GF-D8 (cell line): Measurements from ENCODE around the gene PRKAR2A.
"Not testable (repeated sequence)": the region's sequence is repeated elsewhere in the genome, so short reads cannot be mapped to it uniquely, and the experiment has no call there.

Experiments used
- DNase-seq: peaks from one replicate; lab custom pipeline; 2025; lab: John Stamatoyannopoulos, UW

PRKAR2A gene

DNA sequence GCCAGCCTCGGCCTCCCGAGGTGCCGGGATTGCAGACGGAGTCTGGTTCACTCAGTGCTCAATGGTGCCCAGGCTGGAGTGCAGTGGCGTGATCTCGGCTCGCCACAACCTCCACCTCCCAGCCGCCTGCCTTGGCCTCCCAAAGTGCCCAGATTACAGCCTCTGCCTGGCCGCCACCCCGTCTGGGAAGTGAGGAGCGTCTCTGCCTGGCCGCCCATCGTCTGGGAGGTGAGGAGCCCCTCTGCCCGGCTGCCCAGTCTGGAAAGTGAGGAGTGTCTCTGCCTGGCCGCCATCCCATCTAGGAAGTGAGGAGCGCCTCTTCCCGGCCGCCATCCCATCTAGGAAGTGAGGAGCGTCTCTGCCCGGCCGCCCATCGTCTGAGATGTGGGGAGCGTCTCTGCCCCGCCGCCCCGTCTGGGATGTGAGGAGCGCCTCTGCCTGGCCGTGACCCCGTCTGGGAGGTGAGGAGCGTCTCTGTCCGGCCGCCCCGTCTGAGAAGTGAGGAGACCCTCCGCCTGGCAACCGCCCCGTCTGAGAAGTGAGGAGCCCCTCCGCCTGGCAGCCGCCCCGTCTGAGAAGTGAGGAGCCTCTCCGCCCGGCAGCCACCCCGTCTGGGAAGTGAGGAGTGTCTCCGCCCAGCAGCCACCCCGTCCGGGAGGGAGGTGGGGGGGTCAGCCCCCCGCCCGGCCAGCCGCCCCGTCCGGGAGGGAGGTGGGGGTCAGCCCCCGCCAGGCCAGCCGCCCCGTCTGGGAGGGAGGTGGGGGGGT, 113.7 kb downstream of the PRKAR2A start:
- not testable (repeated sequence) for DNase-seq

DNA sequence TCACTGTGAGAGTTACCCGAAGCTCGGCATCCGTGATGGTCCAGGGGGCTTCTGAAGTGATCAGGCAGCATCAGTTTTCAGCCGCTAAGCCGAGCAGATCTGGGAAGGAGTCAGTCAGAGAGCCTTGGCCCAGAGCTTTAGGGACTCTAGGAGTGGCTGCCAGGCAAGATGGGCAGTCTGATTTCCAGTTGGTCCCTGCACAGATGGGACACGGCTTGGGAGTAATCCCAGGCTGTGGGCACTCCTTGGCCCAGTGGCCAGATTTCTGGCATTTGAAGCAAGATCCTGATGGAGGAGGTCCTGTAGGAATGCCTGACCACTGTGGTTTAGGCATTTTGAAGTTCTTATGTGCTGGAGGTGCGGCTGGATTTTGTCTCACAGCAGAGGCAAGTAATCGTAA, 120.2 kb downstream of the PRKAR2A start:
- no peak for DNase-seq

DNA sequence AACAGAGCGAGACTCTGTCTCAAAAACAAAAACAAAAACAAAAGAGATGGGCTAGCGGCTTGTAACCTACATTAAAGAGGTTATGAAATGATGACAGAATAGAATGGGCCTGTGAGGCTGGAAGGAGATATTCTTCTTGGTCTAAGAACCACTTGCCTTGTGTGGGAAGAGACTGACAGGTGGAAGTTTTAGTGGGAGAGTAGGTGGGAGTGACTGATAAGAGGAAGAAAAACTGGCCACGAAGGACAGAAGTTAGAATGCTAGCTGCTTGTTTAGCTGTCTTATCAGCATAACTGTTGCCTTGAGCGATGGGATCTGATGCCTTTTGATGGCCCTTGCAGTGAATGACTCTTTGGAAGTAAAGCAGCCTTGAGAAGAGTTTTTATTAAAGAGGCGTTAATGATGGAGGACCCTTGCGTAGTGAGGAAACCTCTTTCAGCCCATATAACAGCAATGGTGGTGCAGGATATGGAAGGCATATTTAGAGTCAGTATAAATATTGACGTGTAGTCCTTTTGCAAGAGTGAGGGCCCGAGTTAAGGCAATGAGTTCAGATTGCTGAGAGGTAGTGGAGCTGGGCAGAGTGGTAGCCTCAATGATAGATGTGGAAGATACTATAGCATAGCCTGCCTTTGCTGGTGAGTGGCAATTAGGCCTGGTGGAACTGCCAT, 122.4 kb downstream of the PRKAR2A start:
- DNase-seq = not testable (repeated sequence)

DNA sequence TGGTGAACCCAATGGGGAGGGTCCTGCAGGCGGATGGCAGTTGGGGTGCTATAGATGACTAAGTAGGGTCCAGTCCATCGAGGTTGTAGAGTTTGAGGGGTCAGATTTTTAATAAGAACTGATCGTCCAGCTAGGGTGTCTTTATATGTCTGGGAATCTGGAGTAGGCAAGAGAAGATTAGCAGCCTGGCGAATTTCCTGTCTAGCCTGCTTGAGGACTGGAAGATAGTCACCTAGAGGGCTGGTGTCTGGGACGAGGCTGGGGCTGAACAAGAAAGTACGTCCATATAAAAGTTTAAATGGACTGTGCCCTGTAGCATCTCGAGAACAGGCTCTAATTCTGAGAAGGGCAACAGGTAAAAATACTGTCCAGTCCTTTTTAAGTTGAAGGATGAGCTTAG, 123.9 kb downstream of the PRKAR2A start:
- no peak for DNase-seq

DNA sequence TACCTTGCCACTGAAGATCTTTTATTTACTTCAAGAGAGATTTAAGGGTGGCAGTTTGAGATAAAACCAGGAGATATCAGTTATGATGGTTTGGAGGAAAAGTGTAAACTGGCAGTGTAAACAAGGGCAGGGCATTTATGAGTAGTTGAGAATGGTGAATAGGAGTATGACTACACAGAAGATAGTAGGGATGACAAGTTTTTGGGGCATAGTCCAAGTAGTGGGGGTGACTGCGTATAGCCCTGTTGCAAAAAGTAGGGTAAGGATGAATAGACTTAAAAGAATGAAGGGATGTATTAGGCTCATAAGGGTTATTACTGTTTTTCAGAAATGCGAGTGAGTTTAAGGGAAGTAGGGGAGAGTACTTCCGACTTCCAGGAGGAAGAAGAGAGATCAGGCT, 124.4 kb downstream of the PRKAR2A start:
- not testable (repeated sequence) for DNase-seq

DNA sequence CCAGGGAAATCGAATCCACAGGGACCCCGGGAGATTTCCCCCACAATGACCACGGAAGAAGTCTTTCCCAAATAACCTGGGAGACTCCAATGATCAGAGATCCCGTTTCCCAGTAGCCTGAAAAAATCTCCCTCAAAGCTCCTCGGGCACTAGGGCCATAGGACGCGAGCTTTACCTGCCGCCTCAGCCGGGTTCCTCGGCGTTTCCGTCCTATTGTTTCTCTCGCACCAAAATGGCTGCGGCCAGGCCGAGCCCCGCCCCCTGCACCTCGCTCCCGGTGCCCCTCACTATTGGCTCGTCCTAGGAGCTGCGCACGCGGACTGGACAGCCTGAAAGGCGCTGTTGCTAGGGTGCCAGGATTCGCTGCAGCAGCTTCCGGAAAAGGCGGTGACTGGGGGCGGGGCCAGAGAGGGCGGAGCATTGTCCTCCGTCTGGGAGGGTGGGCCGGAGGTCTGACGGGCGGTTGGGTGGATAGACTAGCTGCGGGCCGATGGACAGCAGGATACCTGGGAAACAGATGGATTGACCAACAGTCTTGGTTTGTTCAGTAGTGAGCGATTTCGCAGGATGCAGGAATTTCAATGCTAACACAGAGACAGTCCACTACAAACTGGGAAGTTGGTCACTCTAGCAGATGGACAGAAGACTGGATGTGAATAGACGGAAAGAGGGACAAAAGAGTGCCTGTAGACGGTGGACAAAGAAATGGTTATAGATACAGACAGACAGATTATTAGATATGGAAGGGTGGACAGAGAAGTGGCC, 130.5 kb downstream of the PRKAR2A start, which contains the start of gene IP6K2:
IP6K2 (minus strand) TSS at position 240 of the 765 bp plus-strand sequence. CDS start 21,930 bp downstream, outside the sequence.
- DNase-seq = peak; percentile 92

DNA sequence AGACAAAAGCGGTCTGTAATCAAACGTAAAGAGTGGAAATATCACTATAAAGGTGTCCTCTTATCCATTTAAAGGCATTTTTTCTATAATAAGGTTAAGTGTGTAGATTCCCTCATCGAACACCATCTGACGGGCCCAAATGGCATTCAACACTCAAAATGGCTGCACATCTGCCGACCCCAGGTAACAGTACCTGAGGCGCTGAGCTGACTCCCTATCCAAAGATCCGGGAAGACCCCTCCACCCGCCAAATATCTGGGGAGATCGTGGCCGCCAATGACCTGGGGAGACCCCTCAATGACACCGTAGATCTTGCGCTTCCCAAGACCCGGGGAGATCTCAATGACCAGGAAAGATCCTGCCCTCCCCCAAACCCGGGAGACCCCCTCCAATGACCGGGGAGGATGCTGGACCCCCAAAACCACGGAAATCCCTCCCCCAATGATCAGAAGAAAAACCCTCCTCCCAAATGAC, 131.1 kb downstream of the PRKAR2A start:
- DNase-seq = no peak

DNA sequence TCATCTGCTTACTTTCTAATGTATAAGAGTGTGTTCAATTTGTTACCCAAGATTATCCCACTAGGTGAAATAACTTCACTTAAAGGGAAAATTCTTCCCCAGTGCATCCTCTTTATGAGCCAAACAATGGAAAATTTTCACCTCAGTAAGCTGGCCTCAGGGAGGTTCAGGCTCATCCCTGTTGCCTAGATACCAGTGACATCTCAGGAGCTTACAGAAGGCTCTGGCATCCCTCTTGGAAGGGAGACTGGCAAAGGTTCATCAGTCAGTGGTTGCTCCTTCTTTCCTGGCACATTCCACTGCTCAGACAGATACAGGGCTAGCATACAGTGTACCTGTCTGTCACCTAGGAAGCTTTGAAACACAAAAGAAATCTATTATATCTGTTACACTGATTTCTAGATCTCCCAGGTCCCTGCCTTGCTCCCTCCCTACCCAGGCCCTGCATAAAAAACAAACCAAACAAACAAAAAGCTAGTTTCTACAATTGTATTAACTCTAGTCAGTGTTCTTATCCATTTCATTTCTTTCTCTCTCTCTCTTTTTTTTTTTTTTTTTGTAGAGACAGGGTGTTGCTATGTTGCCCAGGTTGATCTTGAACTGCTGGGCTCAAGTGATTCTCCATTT, 132.4 kb downstream of the PRKAR2A start:
- no peak for DNase-seq

DNA sequence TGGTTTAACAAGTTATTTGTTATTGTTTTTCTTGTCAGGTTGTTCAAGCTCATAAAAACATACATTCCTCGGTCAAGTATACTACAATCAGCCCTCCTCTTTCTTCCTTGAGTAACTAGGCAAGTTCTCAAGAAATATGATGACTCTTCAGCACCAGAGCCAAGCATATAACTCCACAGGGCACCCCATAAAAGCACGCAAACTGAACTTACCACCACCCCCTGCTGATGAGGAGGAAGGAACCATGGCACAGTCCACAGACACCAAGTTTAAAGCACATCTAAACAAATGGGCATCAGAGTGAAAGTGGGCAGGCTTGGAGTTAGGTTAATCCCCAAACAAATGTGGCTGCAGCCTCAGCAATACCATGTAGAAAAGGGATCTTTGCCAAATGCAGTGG, 135.9 kb downstream of the PRKAR2A start:
- DNase-seq = no peak

DNA sequence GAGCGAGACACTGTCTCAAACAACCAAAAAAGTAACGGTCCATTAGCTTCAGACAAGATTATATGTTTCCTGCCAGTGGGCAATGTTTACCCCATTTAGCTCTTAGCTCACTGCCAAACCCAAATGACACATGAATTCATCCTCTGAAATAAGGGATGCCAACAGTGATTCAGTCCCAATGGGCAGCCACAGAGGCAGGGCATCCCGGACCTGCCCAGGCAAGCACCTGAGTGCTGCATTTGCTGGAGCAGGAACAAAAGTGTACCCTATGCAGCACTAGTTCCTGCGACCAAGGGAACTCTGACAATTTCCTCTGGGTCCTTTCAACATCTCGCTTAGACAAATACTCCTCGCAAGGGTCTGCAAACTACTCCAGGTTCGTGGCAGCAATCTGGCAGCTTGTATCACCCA, 138.6 kb downstream of the PRKAR2A start:
- no peak for DNase-seq

DNA sequence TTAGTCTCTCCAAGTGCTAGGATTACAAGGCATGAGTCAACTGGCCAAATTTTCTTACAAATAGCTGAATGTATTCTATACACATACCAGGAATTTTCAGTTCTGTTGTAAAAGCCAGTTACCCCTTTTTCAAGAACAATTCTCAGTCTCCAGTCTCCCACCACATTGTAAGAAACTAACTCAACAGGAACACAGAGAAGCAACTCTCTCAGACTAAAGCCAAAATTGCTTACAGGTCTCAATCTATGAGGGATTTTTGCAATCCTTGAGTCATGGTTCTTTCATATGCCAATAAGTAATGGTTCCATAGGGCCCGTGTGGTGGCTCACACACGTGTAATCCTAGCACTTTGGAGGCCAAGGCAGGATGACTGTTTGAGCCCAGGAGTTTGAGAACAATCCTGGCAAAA, 139.2 kb downstream of the PRKAR2A start:
- no peak for DNase-seq

DNA sequence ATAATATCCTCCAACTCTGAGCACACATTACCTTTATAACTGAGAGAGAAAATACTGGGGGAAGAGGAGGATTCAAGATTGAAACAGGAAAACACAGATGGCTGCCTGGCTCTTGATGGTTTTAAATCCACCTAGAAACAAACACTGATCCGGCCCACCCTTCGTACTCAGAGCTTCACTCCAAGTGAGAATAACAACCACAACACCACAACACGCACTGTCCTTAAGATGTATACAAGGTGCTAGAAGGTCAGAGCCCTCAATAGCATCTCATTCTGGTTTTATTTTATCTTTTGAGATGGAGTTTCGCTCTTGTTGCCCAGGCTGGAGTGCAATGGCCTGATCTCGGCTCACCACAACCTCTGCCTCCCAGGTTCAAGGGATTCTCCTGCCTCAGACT, 140.5 kb downstream of the PRKAR2A start:
- no peak for DNase-seq

DNA sequence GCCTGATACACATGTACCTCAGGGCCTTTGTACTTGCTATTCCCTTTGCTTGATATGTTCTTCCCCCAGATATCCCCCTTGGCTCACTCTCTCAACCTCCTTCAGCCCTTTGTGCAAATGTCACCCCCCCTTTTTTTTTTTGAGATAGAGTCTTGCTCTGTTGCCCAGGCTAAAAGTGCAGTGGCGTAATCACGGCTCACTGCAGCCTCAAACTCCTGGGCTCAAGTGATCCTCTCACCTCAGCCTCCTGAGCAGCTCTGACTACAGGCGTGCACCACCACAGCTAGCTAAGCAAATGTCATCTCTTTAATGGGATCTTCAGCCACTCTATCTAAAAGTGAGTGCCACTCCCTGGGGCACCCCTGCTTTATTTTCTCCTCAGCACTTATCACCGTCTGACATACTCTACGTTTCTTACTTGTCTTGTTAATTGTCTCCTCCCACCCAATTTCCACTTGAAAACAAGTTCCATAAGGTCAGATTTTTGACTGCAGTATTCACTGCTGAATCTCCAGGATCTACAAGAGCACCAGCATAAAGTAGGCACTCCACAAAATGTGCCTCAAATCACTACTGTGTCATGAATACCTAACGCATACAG, 145.3 kb downstream of the PRKAR2A start:
- no peak for DNase-seq

DNA sequence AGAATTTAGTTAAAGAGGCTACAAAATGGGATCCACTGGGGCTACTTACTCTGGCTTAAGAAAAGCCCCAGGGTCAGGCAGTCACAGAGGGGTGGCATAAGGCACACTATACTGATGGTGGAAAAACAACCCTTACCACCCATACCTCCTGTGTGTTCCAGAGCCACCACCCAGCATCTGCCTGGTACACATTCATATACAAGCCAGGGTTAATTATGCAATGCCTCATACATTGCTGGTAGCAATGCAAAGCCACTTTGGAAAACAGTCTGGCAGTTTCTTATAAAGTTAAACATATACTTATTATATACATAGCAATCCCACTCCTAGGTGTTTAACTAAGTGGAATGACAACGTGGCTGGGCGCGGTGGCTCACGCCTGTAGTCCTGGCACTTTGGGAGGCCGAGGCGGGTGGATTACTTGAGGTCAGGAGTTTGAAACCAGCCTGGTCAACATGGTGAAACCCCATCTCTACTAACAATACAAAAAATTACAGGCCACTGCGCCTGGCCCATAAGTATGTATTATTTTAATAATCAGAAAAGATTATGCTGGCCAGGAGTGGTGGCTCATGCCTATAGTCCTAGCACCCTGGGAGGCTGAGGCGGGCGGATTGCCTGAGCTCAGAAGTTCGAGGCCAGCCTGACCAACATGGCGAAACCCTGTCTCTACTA, 146.8 kb downstream of the PRKAR2A start:
- DNase-seq = no peak

DNA sequence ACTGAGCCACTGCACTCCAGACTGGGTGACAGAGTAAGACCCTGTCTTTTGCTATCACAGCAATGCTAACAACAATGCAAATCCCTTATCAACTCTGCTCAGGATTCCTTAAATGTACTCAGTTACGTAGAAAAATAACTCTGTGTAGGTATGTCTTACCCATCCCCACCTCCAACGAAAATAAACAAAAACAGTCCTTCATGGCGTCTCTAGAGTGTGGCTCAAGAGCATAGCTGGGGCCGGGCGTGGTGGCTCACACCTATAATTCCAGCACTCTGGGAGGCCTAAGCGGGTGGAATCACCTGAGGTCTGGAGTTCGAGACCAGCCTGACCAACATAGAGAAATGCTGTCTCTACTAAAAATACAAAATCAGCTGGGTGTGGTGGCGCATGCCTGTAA, 148.8 kb downstream of the PRKAR2A start:
- no peak for DNase-seq

DNA sequence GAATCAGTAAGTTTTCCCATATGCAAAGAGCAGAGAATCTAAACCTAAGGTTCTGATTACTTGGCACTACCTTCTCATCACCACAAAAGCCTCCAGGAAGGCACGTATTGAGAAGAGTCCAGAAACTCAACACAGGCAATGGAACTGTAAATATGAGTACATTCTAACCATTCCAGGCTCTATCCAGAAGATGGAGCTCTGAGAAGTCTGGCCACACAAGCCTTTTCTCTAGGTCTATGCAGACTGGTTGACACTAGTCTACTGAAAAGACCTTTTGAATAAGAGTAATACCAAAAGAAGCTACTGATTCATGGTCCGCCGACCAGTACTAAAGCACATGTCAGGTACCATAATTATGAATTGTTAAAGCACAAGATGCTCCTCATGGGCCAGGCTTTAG, 149.7 kb downstream of the PRKAR2A start:
- DNase-seq = no peak

DNA sequence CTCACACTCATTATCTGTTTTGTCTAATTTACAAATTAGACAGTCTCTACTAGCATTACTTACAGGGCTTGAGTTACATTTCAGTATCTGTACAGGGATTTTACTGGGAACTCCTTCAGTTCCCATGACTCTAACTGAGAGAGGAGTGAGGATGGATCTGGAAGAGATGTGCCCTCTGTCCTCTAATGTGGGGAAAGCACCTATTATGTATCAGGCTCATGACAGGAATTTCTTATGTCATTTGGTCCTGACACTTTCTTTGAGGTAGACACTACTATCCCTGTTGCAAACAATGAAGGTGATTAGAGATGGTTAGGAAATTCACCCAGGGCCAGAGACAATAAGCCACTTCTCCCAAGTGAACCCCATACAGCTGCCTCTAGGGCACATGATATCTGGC, 151.1 kb downstream of the PRKAR2A start:
- DNase-seq = no peak
